Measurements from ENCODE around the gene SEMA5A. TPM values are rescaled to one million over a fixed set of nuclear protein-coding genes. Genes with fewer than 3 reads are reported as not detected.

Gene SEMA5A
- total and polyA plus RNA-seq, 2 donors, result 4.2 to 78.6 TPM

GRCh38 chr5:9347032-9347431 lies 198.8 kb downstream of the SEMA5A start:
- H3K36me3 ChIP-seq (ENCODE audit: insufficient read depth), result no peaks in the 10 kb centered on the region
- no peak overlapping the region for H3K4me3 ChIP-seq (ENCODE audit: low read depth, low read length)
- DNase-seq (ENCODE audit: extremely low spot score), result no peak
- no peak overlapping the region for H3K27ac ChIP-seq (ENCODE audit: low read depth)
- H3K4me1 ChIP-seq (ENCODE audit: insufficient read depth), result no peaks in the 10 kb centered on the region
- 91% methylated on average over 3 of the region's 3 CpGs for WGBS

DNA sequence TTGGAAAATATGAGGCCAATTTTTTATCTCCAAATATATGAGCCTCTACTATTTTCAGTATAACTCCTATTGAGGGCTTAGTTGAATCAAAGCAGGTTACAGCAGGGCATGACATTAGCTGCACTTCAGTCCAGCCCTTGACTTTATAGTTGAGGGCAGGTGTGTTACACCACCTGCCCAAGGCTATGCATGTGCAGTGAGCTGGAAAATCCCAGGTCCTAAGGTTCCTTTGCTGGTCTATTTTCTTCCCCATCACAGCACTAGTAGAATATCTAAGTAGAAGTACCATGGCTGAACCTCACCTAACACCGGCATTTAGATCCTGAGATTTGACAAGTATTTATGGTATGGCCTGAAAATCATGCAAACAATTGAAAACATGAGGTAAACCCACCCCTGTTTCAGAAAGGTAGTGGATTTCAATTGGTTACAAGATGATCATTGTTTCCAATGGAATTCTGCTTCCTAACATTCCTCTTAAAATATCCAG lies 201.1 kb downstream of the SEMA5A start:
- no peak overlapping the region for H3K27ac ChIP-seq (ENCODE audit: low read depth)
- H3K36me3 ChIP-seq (ENCODE audit: insufficient read depth), result no peaks in the 10 kb centered on the region
- no peaks in the 10 kb centered on the region for H3K4me1 ChIP-seq (ENCODE audit: insufficient read depth)
- no peak for DNase-seq (ENCODE audit: extremely low spot score)
- no peak overlapping the region for H3K4me3 ChIP-seq (ENCODE audit: low read depth, low read length)
- 93% methylated on average over 1 of the region's 1 CpG for WGBS

- no peaks in the 10 kb centered on the region for H3K36me3 ChIP-seq (ENCODE audit: insufficient read depth)
- 56% methylated on average over 3 of the region's 3 CpGs for WGBS
- DNase-seq (ENCODE audit: extremely low spot score), result no peak
- no peak overlapping the region for H3K27ac ChIP-seq (ENCODE audit: low read depth)
- no peak overlapping the region for H3K4me3 ChIP-seq (ENCODE audit: low read depth, low read length)
- no peaks in the 10 kb centered on the region for H3K4me1 ChIP-seq (ENCODE audit: insufficient read depth)
Measured at GRCh38 chr5:9343146-9343850, 202.6 kb downstream of the SEMA5A start.

- Histone ChIP-seq H3K4me3 (ENCODE audit: low read depth, low read length) (no peak overlapping the region), H3K4me1 (ENCODE audit: insufficient read depth) (no peaks in the 10 kb centered on the region), H3K36me3 (ENCODE audit: insufficient read depth) (no peaks in the 10 kb centered on the region), H3K27ac (ENCODE audit: low read depth) (no peak overlapping the region)
- no peak for DNase-seq (ENCODE audit: extremely low spot score)
- 90% methylated on average over 6 of the region's 6 CpGs for WGBS
Measured at GRCh38 chr5:9342161-9342787, 203.6 kb downstream of the SEMA5A start.

DNA sequence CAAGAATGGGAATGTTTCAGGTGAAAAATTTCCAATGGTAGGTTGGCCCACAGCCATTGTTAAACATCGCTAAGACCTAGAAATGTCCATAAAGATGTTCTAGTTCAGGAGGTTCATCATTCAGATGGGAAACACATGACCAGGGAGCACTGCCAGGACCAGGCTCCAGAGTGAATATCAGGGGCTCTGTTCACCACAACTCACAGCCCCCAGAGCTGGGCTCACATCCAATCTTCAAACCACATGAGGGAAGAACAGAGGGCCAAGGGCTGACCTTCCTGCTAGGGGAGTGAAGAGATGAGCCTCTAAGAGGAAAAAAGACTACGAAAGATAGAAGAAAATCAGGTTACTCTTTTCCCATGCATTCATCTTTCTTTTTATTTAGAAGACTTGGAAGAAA lies 205.8 kb downstream of the SEMA5A start:
- H3K27ac ChIP-seq (ENCODE audit: low read depth), result no peak overlapping the region
- no peak overlapping the region for H3K4me3 ChIP-seq (ENCODE audit: low read depth, low read length)
- no peaks in the 10 kb centered on the region for H3K36me3 ChIP-seq (ENCODE audit: insufficient read depth)
- 81% methylated on average over 2 of the region's 2 CpGs for whole genome bisulfite sequencing
- no peak for DNase-seq (ENCODE audit: extremely low spot score)
- H3K4me1 ChIP-seq (ENCODE audit: insufficient read depth), result no peaks in the 10 kb centered on the region

DNA sequence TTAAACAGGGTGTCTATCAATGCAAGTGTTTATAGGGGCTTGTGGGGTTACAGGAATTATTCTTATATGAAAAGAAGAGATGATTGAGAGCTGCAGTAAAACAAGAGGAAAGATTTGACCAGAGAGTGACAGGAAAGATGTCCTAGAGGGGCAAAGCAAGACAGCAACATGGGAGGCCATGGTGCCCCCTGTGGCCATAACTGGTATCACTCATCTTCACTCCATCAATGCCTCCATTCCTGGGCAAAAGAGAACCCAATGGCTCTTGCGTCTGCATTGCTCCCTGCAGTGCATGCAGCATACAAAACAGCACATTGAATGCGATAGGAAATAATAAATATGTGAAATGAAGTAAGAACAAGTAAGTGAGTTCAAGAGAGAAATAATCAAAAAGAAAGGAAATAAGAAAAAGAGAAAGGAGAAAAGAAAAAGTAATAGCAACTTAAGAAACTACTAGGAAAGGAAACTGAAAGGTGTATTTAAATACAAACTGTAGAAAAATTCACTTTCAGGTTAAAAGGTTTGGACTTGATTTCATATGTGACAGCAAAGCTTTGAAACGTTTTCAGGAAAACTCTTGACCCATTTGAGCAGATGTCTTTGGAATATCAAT lies 206.6 kb downstream of the SEMA5A start:
- DNase-seq (ENCODE audit: extremely low spot score), result no peak
- 88% methylated on average over 3 of the region's 3 CpGs for WGBS
- no peaks in the 10 kb centered on the region for H3K4me1 ChIP-seq (ENCODE audit: insufficient read depth)
- H3K36me3 ChIP-seq (ENCODE audit: insufficient read depth), result no peaks in the 10 kb centered on the region
- no peak overlapping the region for H3K27ac ChIP-seq (ENCODE audit: low read depth)
- no peak overlapping the region for H3K4me3 ChIP-seq (ENCODE audit: low read depth, low read length)

GRCh38 chr5:9338796-9339195 lies 207.1 kb downstream of the SEMA5A start:
- H3K4me3 ChIP-seq (ENCODE audit: low read depth, low read length), result no peak overlapping the region
- no peaks in the 10 kb centered on the region for H3K36me3 ChIP-seq (ENCODE audit: insufficient read depth)
- no peaks in the 10 kb centered on the region for H3K4me1 ChIP-seq (ENCODE audit: insufficient read depth)
- no peak overlapping the region for H3K27ac ChIP-seq (ENCODE audit: low read depth)
- WGBS, result 60% methylated on average over 4 of the region's 4 CpGs
- no peak for DNase-seq (ENCODE audit: extremely low spot score)

DNA sequence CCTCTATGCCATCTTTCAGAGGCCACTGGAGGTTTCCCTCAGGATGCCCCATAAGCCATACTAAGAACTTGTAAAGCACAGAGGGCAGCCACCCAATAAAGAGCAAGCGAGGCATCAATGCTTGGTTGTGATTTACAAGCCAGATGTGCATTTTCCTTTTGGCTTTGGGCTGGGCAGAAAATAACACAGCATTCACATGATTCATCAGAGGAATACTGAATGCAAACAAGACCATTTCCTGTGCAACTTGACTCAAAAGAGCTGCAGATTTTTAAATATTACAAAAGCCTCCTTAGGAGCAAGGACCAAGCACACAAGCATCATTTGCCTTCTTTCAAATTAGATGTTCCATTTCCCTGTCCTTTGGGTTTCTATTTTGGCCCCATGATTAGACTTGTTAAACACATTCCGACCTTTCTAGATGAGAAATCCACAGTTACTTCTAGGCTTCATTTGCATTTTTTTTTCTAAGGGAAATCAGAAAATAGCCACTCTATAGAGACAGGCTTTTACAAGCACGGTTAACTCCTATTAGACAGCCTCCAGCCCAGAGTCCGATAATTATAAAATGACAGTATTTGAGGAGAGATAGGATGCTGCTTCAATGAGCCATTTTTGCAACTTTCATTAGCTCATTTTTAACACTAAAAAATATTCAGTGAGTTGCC lies 207.8 kb downstream of the SEMA5A start:
- DNase-seq (ENCODE audit: extremely low spot score), result no peak
- 44% methylated on average over 4 of the region's 4 CpGs for WGBS
- Histone ChIP-seq H3K36me3 (ENCODE audit: insufficient read depth) (no peaks in the 10 kb centered on the region), H3K4me3 (ENCODE audit: low read depth, low read length) (no peak overlapping the region), H3K4me1 (ENCODE audit: insufficient read depth) (no peaks in the 10 kb centered on the region), H3K27ac (ENCODE audit: low read depth) (no peak overlapping the region)

- no peak for DNase-seq (ENCODE audit: extremely low spot score)
- Histone ChIP-seq H3K4me3 (ENCODE audit: low read depth, low read length) (no peak overlapping the region), H3K4me1 (ENCODE audit: insufficient read depth) (no peaks in the 10 kb centered on the region), H3K36me3 (ENCODE audit: insufficient read depth) (no peaks in the 10 kb centered on the region), H3K27ac (ENCODE audit: low read depth) (no peak overlapping the region)
- WGBS, result 91% methylated on average over 2 of the region's 2 CpGs
Measured at GRCh38 chr5:9335754-9336495, 209.9 kb downstream of the SEMA5A start.

GRCh38 chr5:9335269-9335668 lies 210.6 kb downstream of the SEMA5A start:
- Histone ChIP-seq H3K4me1 (ENCODE audit: insufficient read depth) (no peaks in the 10 kb centered on the region), H3K36me3 (ENCODE audit: insufficient read depth) (no peaks in the 10 kb centered on the region), H3K4me3 (ENCODE audit: low read depth, low read length) (no peak overlapping the region), H3K27ac (ENCODE audit: low read depth) (no peak overlapping the region)
- 96% methylated on average over 2 of the region's 2 CpGs for WGBS
- no peak for DNase-seq (ENCODE audit: extremely low spot score)

DNA sequence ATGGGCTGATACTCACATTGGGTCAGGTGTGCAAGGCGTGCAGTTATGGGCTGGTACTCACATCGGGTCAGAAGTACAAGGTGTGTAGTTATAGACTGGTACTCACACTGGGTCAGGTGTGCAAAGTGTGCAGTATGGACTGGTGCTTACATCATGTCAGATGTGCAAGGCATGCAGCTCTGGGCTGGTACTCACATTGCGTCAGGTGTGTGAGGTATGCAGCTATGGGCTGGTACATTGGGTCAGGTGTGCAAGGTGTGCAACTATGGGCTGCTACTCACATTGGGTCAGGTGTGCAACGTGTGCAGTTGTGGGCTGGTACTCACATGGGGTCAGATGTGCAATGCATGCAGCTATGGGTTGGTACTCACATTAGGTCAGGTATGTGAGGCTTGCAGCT lies 213.8 kb downstream of the SEMA5A start:
- 89% methylated on average over 4 of the region's 4 CpGs for WGBS
- DNase-seq (ENCODE audit: extremely low spot score), result no peak
- Histone ChIP-seq H3K4me1 (ENCODE audit: insufficient read depth) (no peaks in the 10 kb centered on the region), H3K27ac (ENCODE audit: low read depth) (no peak overlapping the region), H3K36me3 (ENCODE audit: insufficient read depth) (no peaks in the 10 kb centered on the region), H3K4me3 (ENCODE audit: low read depth, low read length) (no peak overlapping the region)

GRCh38 chr5:9331372-9331771 lies 214.5 kb downstream of the SEMA5A start:
- WGBS, result 47% methylated on average over 1 of the region's 1 CpG
- H3K4me1 ChIP-seq (ENCODE audit: insufficient read depth), result no peaks in the 10 kb centered on the region
- no peak overlapping the region for H3K27ac ChIP-seq (ENCODE audit: low read depth)
- H3K4me3 ChIP-seq (ENCODE audit: low read depth, low read length), result no peak overlapping the region
- no peaks in the 10 kb centered on the region for H3K36me3 ChIP-seq (ENCODE audit: insufficient read depth)
- DNase-seq (ENCODE audit: extremely low spot score), result no peak

- DNase-seq (ENCODE audit: extremely low spot score), result no peak
- Histone ChIP-seq H3K36me3 (ENCODE audit: insufficient read depth) (no peaks in the 10 kb centered on the region), H3K4me1 (ENCODE audit: insufficient read depth) (no peaks in the 10 kb centered on the region), H3K4me3 (ENCODE audit: low read depth, low read length) (no peak overlapping the region), H3K27ac (ENCODE audit: low read depth) (no peak overlapping the region)
- WGBS, result 66% methylated on average over 4 of the region's 4 CpGs
Measured at GRCh38 chr5:9329125-9329524, 216.8 kb downstream of the SEMA5A start.
